Gastroesophageal sphincter (tissue), 3 donors: Measurements from ENCODE around the gene CA4.

Experiments
- EP300 ChIP-seq: sonication (generic); formaldehyde crosslinking; IDR thresholded peaks from one replicate; pipeline ENCODE4 v1.6.1; 2017; ENCODE audit warnings: antibody characterized with exemption, mild to moderate bottlenecking
- POLR2A ChIP-seq, 2 donors: fragments of 450-650 bp; IDR thresholded peaks; one replicate each; pipeline ENCODE4 v1.6.1; 2017; ENCODE audit warnings: antibody characterized with exemption in 2 of 2, mild to moderate bottlenecking in 2 of 2, moderate library complexity in 1 of 2
- POLR2AphosphoS5 ChIP-seq: sonication (generic); formaldehyde crosslinking; IDR thresholded peaks from one replicate; pipeline ENCODE4 v1.6.1; 2017; ENCODE audit warnings: antibody characterized with exemption
- TF ChIP-seq, protein P1 (sequence below), 4 experiments: fragments of 200-600 bp in 2 of 4; fragments of 450-650 bp in 2 of 4; sonication (generic) in 1 of 4; IDR thresholded peaks; one replicate each; pipeline ENCODE4 v1.5.1; 2017 to 2019; ENCODE audit warnings: antibody characterized with exemption in 4 of 4, mild to moderate bottlenecking in 2 of 4, moderate library complexity in 2 of 4

- TF ChIP-seq, protein P1, sequence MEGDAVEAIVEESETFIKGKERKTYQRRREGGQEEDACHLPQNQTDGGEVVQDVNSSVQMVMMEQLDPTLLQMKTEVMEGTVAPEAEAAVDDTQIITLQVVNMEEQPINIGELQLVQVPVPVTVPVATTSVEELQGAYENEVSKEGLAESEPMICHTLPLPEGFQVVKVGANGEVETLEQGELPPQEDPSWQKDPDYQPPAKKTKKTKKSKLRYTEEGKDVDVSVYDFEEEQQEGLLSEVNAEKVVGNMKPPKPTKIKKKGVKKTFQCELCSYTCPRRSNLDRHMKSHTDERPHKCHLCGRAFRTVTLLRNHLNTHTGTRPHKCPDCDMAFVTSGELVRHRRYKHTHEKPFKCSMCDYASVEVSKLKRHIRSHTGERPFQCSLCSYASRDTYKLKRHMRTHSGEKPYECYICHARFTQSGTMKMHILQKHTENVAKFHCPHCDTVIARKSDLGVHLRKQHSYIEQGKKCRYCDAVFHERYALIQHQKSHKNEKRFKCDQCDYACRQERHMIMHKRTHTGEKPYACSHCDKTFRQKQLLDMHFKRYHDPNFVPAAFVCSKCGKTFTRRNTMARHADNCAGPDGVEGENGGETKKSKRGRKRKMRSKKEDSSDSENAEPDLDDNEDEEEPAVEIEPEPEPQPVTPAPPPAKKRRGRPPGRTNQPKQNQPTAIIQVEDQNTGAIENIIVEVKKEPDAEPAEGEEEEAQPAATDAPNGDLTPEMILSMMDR (IDR thresholded peaks at IDR 0.05), result no peak
- TF ChIP-seq POLR2AphosphoS5 (no peak), POLR2A (IDR thresholded peaks at IDR 0.05) (no peak), EP300 (no peak)
These were observed 21.9 kb downstream of the CA4 start for GRCh38 chr17:60171753-60172079.
